Activated CD4-positive, alpha-beta T cell treated with anti-CD3 and anti-CD28 coated beads, Interleukin-2, amount 50 U/mL, for 24 hours (primary cell): ENCODE measurements around the gene CYTH2.

Source experiments
- DNase-seq, 2 donors: peaks; one replicate each; pipeline ENCODE4 v3.0.0-alpha.2; 2020; ENCODE audit warnings: low read depth in 1 of 2, low spot score in 1 of 2

The CYTH2 gene

GRCh38 chr19:48452289-48453190, 16.6 kb upstream of the CYTH2 start:
- DNase-seq = no peak

- no peak for DNase-seq
These were observed 14.9 kb upstream of the CYTH2 start for GRCh38 chr19:48454150-48454730.

DNA sequence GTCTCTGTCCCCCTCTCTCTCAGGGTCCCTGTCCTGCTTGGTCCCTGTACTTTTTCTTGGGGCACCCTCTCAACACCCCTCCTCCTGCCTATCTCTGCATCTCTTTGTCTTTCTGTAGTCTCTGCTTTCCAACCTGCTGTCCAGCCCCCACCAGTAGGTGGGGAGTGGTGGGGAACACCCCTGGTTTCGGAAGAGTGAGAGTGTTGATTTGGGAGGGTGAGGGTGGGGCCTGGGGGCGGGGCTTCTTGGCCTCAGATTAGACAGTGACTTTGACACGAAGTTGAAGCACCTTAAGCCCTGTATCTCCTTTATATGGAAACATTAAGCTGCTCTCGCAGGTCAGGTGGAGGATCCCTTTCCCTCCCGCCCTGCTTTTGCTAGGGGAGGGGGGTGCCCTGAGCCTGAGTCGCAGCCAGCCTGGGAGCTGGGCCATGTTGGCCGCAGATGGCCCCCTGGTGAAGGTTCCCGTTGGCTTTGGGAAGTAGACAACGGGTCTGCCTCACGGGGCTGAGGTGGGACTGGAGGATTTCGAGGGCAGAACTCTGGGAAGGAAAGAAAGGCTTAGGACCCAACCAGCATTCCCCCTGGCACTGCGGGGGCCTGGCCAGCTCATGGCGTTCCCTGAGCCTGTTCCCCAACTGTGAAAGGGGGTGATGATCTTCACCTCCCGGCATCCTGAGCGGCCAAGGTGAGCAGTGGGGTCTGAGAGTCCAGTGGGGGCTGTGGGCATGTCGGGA, 13.8 kb upstream of the CYTH2 start, which contains the start of gene KCNJ14:
Gene KCNJ14 (plus strand): TSS at position 404 of the 737 bp plus-strand sequence. CDS start 6,151 bp downstream, outside the sequence.
- DNase-seq = no peak

DNA sequence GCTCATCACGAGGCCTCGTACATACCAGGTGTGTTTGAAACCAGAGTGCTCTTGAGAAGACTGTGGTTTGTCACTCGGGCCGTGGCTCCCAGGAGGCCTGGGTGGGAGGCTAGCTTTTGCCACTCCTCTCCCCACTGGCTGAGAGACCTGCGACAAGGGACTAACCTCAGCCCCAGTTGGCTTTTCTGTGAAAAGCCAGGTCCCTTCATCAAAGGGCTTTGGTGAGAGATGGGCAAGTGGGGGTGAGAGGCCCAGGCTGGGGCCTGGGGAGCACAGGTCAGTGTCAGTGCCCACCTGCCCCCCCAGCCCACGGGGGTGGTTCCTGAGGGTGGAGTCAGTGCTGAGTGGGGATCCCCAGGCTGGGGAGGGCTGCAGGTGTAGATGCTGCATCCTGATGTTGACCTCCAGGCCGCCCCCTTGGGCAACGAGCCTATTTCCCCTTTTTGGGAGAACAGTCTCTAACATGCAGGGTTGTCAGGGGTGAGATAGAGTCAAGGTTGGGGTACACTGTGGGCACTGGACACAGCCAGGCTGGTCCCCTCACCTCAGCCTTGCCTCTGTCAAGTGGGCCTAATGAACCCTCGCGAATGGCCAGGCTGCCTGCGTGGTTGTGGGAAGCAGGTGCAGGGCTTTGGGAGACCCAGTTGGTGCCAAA, 13.1 kb upstream of the CYTH2 start:
- DNase-seq = no peak

GRCh38 chr19:48456864-48457263, 12.3 kb upstream of the CYTH2 start:
- no peak for DNase-seq

- DNase-seq = no peak
These were observed 11.2 kb upstream of the CYTH2 start for GRCh38 chr19:48458016-48458415.

- DNase-seq = no peak
These were observed 7.6 kb upstream of the CYTH2 start for GRCh38 chr19:48461651-48461981.

DNA sequence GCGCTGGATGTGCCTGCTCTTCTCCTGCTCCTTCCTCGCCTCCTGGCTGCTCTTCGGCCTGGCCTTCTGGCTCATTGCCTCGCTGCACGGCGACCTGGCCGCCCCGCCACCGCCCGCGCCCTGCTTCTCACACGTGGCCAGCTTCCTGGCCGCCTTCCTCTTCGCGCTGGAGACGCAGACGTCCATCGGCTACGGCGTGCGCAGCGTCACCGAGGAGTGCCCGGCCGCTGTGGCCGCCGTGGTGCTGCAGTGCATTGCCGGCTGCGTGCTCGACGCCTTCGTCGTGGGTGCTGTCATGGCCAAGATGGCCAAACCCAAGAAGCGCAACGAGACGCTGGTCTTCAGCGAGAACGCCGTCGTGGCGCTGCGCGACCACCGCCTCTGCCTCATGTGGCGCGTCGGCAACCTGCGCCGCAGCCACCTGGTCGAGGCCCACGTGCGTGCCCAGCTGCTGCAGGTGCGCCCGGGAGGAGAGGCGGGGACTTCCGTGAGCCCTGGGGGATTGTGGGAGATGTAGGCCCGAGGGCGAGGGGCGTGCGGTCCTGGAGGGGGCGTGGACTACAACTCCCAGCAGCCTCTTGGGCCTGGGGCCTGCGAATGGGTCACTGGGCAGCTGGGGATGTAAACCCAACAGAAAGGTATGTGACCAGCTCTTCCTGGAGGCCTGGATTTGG, 7.0 kb upstream of the CYTH2 start:
- DNase-seq = no peak

DNA sequence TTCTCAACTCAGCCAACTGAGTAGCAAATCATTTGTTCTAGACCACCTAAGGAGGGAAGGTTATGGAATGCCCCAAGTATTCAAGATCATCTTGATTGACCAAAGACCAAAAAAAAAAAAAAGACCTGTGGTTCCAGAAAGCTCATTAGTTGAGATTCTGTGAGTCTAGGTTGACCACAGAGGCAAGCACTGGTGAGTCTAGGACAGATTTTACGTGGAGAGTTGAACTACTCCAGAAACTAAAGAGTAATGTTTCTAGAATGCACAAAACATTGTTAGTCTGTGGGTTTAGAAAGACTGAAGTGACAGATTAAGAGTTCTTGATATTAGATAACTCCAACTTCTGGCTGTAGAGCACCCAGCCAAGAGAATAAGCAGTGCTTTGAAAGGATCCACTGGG, 4.0 kb upstream of the CYTH2 start:
- DNase-seq = no peak

- no peak for DNase-seq
These were observed 2.4 kb upstream of the CYTH2 start for GRCh38 chr19:48466561-48467325.

GRCh38 chr19:48468772-48469288, 339 bp upstream of the CYTH2 start:
- peak; percentile 97 to 99 for DNase-seq

- DNase-seq = no peak
These were observed 938 bp downstream of the CYTH2 start for GRCh38 chr19:48469934-48470680.

GRCh38 chr19:48470856-48471255, 1.7 kb downstream of the CYTH2 start:
- no peak for DNase-seq

GRCh38 chr19:48471836-48472235, 2.7 kb downstream of the CYTH2 start:
- DNase-seq = no peak

DNA sequence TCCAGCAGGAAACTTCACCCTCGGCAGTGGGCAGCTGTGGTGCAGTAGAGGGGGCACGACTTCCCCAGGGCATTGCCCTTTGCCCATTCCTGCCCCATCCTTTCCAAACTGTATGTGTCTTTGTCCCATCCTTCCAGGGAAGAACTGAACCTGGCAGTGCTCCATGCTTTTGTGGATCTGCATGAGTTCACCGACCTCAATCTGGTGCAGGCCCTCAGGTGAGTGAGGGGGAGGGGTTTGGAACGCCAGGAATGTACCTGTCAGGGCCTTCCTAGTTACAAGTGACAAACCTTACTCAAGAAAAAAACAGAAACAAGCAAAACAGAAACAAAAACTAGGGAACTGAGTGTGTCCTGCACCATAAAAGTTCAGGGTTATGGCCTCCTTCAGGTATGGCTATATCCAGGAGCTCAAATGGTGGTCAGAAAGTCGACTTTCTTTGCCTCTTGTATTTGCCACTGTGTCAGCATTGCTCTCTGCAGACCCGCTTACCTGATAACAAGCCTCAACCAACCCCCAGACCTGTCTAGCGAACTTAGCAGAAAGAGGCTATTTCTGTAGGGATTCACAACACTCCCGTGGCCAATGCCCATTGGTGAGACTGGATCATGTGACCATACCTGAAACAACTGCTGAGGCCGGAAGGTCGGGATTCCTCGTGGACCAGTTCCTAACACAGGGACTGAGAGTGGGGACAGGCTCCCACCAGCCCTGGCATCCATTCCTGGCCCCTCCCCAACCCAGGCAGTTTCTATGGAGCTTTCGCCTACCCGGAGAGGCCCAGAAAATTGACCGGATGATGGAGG, 4.2 kb downstream of the CYTH2 start:
- no peak for DNase-seq

- DNase-seq = no peak
These were observed 5.0 kb downstream of the CYTH2 start for GRCh38 chr19:48474084-48474592.

DNA sequence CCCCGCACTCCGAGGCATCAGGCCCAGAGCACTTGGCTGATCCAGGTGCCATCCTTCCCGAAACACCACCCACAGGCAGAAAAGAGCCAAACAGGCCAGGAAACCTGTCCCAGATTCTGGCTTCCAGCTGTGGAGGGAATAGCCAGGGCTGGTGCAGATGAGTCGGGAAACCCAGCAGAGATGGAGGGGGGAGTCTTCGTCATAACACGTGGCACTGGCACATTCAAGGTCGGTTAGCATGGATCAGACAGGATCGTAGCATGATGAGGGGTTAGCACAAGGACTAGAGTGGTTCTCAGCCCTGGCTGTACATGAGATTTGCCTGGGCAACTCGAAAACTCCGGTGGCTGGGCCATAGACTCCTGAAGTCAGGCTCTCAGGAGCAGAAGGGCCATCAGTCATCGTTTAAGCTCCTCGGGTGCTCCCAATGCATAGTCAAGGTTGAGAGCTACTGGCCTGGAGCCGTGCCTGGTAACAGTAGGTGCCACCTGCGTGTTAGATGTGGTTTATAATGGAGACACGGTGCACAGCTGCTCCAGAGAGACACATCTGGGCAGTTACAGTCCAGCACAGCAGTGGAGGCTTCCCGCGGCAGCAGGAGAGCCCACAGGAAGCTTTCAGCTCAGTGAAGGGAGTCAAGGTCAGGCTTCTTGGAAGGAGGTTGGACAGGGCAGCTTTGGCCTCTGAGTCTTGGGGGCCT, 6.3 kb downstream of the CYTH2 start:
- no peak for DNase-seq

GRCh38 chr19:48476176-48476575, 7.0 kb downstream of the CYTH2 start:
- no peak for DNase-seq
